Breast epithelium (tissue), 4 donors: ENCODE measurements around the gene CCDC85C. TPM values are rescaled to one million over a fixed set of nuclear protein-coding genes. Genes with fewer than 3 reads are reported as not detected.

ENCODE experiments used
- DNase-seq, 2 donors: peaks; one replicate each; pipeline ENCODE4 v3.0.0-alpha.2; 2019; ENCODE audit warnings: low spot score in 2 of 2
- H3K27ac ChIP-seq, 2 donors: fragments of 200-600 bp; sonication (generic) in 1 of 2; one replicate each; pipeline ENCODE4 v1.5.1; 2016 to 2019; ENCODE audit warnings: mild to moderate bottlenecking in 1 of 2
- H3K27me3 ChIP-seq, 2 donors: fragments of 200-600 bp; sonication (generic) in 1 of 2; one replicate each; pipeline versions ENCODE4 v1.5.1 to v1.6.0; 2017 to 2019; ENCODE audit warnings: control low read depth in 1 of 2, mild to moderate bottlenecking in 1 of 2
- H3K36me3 ChIP-seq: fragments of 200-600 bp; one replicate; pipeline ENCODE4 v1.5.1; 2019
- H3K4me1 ChIP-seq, 2 donors: fragments of 200-600 bp; sonication (generic); one replicate each; pipeline ENCODE4 v1.5.1; 2016 to 2019; ENCODE audit warnings: control low read depth in 1 of 2
- H3K4me3 ChIP-seq, 3 donors: fragments of 200-600 bp; sonication (generic); 1 replicate in 2 of 3; 2 replicates in 1 of 3; pipeline ENCODE4 v1.5.1; 2016 to 2019; ENCODE audit warnings: mild to moderate bottlenecking in 3 of 3, moderate library complexity in 2 of 3
- H3K9me3 ChIP-seq, 2 donors: fragments of 200-600 bp; sonication (generic) in 1 of 2; one replicate each; pipeline ENCODE4 v1.5.1; 2016 to 2019; ENCODE audit warnings: control low read depth in 1 of 2
- CTCF ChIP-seq, 3 donors: fragments of 450-650 bp; IDR thresholded peaks; one replicate each; pipeline ENCODE4 v1.5.1; 2016 to 2017; ENCODE audit warnings: antibody characterized with exemption in 3 of 3, mild to moderate bottlenecking in 3 of 3, moderate library complexity in 3 of 3
- POLR2A ChIP-seq: fragments of 450-650 bp; IDR thresholded peaks from one replicate; pipeline ENCODE4 v1.6.1; 2016; ENCODE audit warnings: antibody characterized with exemption, mild to moderate bottlenecking, moderate library complexity
- POLR2AphosphoS5 ChIP-seq, 3 donors: sonication (generic); formaldehyde crosslinking; IDR thresholded peaks; one replicate each; pipeline ENCODE4 v1.6.1; 2017; ENCODE audit warnings: antibody characterized with exemption in 3 of 3
- intact Hi-C: fragments of 100-400 bp; cut with DNase I; formaldehyde crosslinking; loops from one replicate; pipeline ENCODE4 v1.15.1; 2023; ENCODE audit warnings: low total_unique reads
- total RNA-seq, 3 donors: library from RNA; depleted of rRNA; stranded (reverse); fragments of >200 nt; gene quantifications; one replicate each; pipeline ENCODE4 v1.1.0, GENCODE V29; 2016

CCDC85C gene
- total RNA-seq, 3 donors from 2014 or later = 1.3 to 8.3 (median 4.3) TPM

GRCh38 chr14:99625476-99625875 is 21.5 kb upstream of the CCDC85C start:
- no peak overlapping the region for H3K4me3 ChIP-seq
- no peaks in the 10 kb centered on the region for H3K4me1 ChIP-seq
- no peaks in the 10 kb centered on the region for H3K9me3 ChIP-seq
- DNase-seq = no peak
- intact Hi-C loops = no loop called here
- H3K36me3 ChIP-seq = no peaks in the 10 kb centered on the region
- no peak for TF ChIP-seq POLR2AphosphoS5 (IDR thresholded peaks at IDR 0.05)
- TF ChIP-seq CTCF (IDR thresholded peaks at IDR 0.05) = no peak
- TF ChIP-seq POLR2A = no peak
- H3K27me3 ChIP-seq = no peaks in the 10 kb centered on the region
- H3K27ac ChIP-seq = peak overlapping the region in 1 of 2 donors; percentile 38

GRCh38 chr14:99624971-99625370 is 21.0 kb upstream of the CCDC85C start:
- intact Hi-C loops = no loop called here
- peak in 1 of 2 donors; percentile 45 for DNase-seq
- no peak for TF ChIP-seq CTCF (IDR thresholded peaks at IDR 0.05)
- TF ChIP-seq POLR2A = no peak
- Histone ChIP-seq H3K4me3 (no peak overlapping the region), H3K27me3 (no peaks in the 10 kb centered on the region), H3K9me3 (no peaks in the 10 kb centered on the region), H3K27ac (peak overlapping the region in 1 of 2 donors; percentile 29), H3K36me3 (no peaks in the 10 kb centered on the region), H3K4me1 (no peaks in the 10 kb centered on the region)

GRCh38 chr14:99624024-99624423 is 20.0 kb upstream of the CCDC85C start:
- Histone ChIP-seq H3K36me3 (no peaks in the 10 kb centered on the region), H3K9me3 (no peaks in the 10 kb centered on the region), H3K4me3 (no peak overlapping the region), H3K4me1 (no peaks in the 10 kb centered on the region), H3K27me3 (no peaks in the 10 kb centered on the region), H3K27ac (peak overlapping the region in 1 of 2 donors; percentile 7)
- DNase-seq = no peak
- TF ChIP-seq POLR2AphosphoS5 (IDR thresholded peaks at IDR 0.05) (no peak), CTCF (IDR thresholded peaks at IDR 0.05) (no peak), POLR2A (no peak)
- intact Hi-C loops = no loop called here

GRCh38 chr14:99621948-99622347 is 17.9 kb upstream of the CCDC85C start:
- H3K4me1 ChIP-seq = no peaks in the 10 kb centered on the region
- DNase-seq = no peak
- H3K9me3 ChIP-seq = no peaks in the 10 kb centered on the region
- H3K4me3 ChIP-seq = no peak overlapping the region
- intact Hi-C loops = no loop called here
- TF ChIP-seq CTCF (IDR thresholded peaks at IDR 0.05) (no peak), POLR2A (no peak), POLR2AphosphoS5 (IDR thresholded peaks at IDR 0.05) (no peak)
- H3K36me3 ChIP-seq = no peaks in the 10 kb centered on the region
- no peaks in the 10 kb centered on the region for H3K27me3 ChIP-seq
- no peak overlapping the region for H3K27ac ChIP-seq

- TF ChIP-seq POLR2A (no peak), CTCF (IDR thresholded peaks at IDR 0.05) (no peak), POLR2AphosphoS5 (IDR thresholded peaks at IDR 0.05) (peak in 1 of 3 donors; percentile 73)
- H3K27ac ChIP-seq = peak overlapping the region in 1 of 2 donors; percentile 68
These were observed 16.1 kb upstream of the CCDC85C start for GRCh38 chr14:99619835-99620834.

More at GRCh38 chr14:99619835-99620834, 16.1 kb upstream of the CCDC85C start:
- no peaks in the 10 kb centered on the region for H3K4me1 ChIP-seq
- H3K4me3 ChIP-seq = no peak overlapping the region
- intact Hi-C loops = no loop called here
- no peaks in the 10 kb centered on the region for H3K27me3 ChIP-seq
- H3K9me3 ChIP-seq = no peaks in the 10 kb centered on the region
- H3K36me3 ChIP-seq = no peaks in the 10 kb centered on the region
- DNase-seq = no peak
